ENCODE results near the gene HS2ST1. TPM values are rescaled to one million over a fixed set of nuclear protein-coding genes. Genes with fewer than 3 reads are reported as not detected.
A peak's percentile ranks its signal among the peaks of the same experiment; 100 is the strongest.

HS2ST1 gene
- total RNA-seq, 2 experiments from 2014 or later = 16.8 to 21.6 TPM

DNA sequence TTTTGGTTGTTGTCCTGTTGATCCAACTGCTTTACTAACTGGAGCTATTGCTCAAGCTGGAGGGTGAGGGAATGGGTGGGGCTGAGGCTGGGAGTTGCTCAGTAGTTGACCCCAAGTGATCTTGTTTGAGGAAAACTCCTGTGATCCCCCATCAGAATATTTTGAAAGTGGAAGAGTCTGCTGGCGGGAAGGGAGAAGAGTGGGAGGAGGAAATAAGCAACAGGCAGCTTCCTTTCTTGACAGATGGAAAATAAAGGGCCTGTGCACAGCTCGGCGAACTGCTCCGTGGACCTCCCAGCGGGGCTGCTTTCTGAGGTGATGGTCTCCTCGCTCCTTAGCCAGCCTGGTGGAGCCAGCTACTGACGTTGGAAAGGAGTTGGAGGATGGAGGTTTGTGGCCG is 215.2 kb downstream of the HS2ST1 start:
- Mint-ChIP-seq H3K4me3 (no peak overlapping the region), H3K4me1 (ENCODE audit: low read depth) (peaks cover 10% of the 10 kb centered on the region), H3K27ac (no peak overlapping the region), H3K27me3 (peaks cover 26% of the 10 kb centered on the region), H3K36me3 (ENCODE audit: low read depth) (no peaks in the 10 kb centered on the region), H3K9me3 (no peaks in the 10 kb centered on the region)
- CTCF ChIA-PET = interaction anchor here (1.0 kb wide), 1 partner anchor 147 kb away, joined by 3 read pairs; no protein-coding TSS in a partner anchor
- DNase-seq (no peak), ATAC-seq (no peak)
- TF ChIP-seq, protein P1, sequence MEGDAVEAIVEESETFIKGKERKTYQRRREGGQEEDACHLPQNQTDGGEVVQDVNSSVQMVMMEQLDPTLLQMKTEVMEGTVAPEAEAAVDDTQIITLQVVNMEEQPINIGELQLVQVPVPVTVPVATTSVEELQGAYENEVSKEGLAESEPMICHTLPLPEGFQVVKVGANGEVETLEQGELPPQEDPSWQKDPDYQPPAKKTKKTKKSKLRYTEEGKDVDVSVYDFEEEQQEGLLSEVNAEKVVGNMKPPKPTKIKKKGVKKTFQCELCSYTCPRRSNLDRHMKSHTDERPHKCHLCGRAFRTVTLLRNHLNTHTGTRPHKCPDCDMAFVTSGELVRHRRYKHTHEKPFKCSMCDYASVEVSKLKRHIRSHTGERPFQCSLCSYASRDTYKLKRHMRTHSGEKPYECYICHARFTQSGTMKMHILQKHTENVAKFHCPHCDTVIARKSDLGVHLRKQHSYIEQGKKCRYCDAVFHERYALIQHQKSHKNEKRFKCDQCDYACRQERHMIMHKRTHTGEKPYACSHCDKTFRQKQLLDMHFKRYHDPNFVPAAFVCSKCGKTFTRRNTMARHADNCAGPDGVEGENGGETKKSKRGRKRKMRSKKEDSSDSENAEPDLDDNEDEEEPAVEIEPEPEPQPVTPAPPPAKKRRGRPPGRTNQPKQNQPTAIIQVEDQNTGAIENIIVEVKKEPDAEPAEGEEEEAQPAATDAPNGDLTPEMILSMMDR (IDR thresholded peaks at IDR 0.05) = no peak
- POLR2A ChIA-PET = no interaction called here
- intact Hi-C loops (cut with micrococcal nuclease) = loop anchor here (10.0 kb wide), 2 partner anchors 145 to 825 kb away; no protein-coding TSS in a partner anchor

DNA sequence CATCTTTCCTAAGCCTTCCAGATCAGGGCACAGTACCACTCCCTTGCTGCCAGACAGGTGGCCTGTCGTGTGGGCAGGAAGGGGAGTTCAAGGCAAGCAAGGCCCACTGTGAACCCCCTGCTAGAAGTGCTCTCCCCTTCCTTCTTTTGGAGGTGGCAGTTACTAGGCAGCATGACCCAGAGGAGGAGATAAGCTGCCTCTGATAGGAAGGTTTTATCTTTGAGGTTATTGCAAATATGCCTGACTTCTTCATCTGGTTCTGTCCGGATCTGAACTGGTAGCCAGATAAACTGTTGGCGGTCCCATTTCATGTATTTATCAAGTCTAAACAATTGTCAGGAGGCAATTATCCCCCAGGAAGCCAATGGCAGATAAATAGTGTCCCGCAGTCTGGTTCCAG is 216.0 kb downstream of the HS2ST1 start:
- Mint-ChIP-seq H3K27me3 (peaks cover 26% of the 10 kb centered on the region), H3K4me1 (ENCODE audit: low read depth) (peaks cover 10% of the 10 kb centered on the region), H3K4me3 (no peak overlapping the region), H3K36me3 (ENCODE audit: low read depth) (no peaks in the 10 kb centered on the region), H3K9me3 (no peaks in the 10 kb centered on the region), H3K27ac (no peak overlapping the region)
- DNase-seq (no peak), ATAC-seq (no peak)
- TF ChIP-seq, protein P1 (IDR thresholded peaks at IDR 0.05) = no peak
- ChIA-PET CTCF (interaction anchor here (0.8 to 1.8 kb wide), 5 partner anchors 14 to 146 kb away, joined by 3 to 5 read pairs (median 3); no protein-coding TSS in a partner anchor), POLR2A (no interaction called here)
- intact Hi-C loops (cut with micrococcal nuclease) = loop anchor here (10.0 kb wide), 2 partner anchors 144 to 824 kb away; no protein-coding TSS in a partner anchor

DNA sequence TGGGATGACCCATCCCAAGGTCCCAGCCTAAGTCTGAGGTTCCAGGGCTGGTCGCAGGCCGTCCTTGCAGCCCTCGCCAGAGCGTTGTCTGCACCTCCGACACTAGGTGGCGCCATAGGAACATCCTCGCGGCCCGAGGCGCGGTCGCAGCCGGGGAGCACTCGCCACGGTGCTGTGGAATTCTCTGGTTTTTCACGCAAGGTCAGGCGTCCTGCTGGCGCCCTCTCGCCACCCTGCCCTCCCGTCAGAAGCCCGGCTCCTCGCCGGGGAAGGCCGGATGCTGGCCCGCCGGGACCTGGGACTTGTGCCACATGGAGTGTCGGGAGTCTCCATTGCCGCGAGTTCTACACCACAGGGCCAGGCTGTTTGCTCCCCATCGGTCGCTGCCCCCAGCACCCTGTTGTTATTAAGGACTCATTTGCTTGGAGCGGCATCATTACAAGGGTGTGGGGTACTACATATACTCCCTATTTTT is 217.4 kb downstream of the HS2ST1 start:
- peaks cover 10% of the 10 kb centered on the region for H3K4me1 Mint-ChIP-seq (ENCODE audit: low read depth)
- ATAC-seq (peak; percentile 94), DNase-seq (peak; percentile 71)
- CTCF ChIA-PET = interaction anchor here (0.8 to 1.8 kb wide), 12 partner anchors 9 to 823 kb away, joined by 3 to 6 read pairs (median 4); no protein-coding TSS in a partner anchor
- TF ChIP-seq, protein P1 (IDR thresholded peaks at IDR 0.05) = peak; percentile 97
- intact Hi-C loops (cut with micrococcal nuclease) = loop anchor here (10.0 kb wide), 2 partner anchors 143 to 823 kb away; no protein-coding TSS in a partner anchor
- H3K9me3 Mint-ChIP-seq = no peaks in the 10 kb centered on the region
- POLR2A ChIA-PET = no interaction called here
- peak overlapping the region; percentile 71 for H3K4me3 Mint-ChIP-seq
- peaks cover 22% of the 10 kb centered on the region for H3K27me3 Mint-ChIP-seq
- H3K36me3 Mint-ChIP-seq (ENCODE audit: low read depth) = no peaks in the 10 kb centered on the region
- no peak overlapping the region for H3K27ac Mint-ChIP-seq

DNA sequence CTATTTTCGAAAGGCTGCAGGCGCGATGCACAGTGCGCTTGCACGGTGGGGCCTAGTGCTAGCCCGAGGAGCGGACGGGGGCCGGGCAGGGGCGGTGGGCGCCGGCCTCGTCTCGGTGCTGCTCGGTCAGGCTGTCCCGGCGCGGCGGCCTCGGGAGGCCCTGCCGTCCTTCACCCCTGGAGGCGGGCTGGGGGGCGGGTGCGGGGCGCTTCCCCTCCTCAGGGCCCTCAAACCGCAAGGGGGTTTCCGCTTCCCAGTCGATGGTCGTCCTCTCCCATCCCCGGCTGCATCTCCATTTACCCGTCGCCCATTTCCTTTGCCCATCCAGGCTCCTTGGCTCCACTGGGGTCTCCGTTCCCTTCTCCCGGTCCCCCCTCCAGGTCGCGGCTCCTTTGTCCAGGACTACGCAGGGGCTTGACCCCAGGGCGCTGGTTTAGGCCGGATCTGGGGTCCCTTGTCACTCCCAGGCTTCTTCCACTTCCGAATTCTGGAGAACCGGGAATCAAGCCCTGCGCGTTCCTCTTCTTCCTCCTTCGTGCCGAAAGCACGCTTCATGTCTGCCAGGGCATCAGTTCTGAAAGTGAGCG is 217.9 kb downstream of the HS2ST1 start:
- ATAC-seq (peak; percentile 57), DNase-seq (peak; percentile 9)
- no peaks in the 10 kb centered on the region for H3K9me3 Mint-ChIP-seq
- H3K4me3 Mint-ChIP-seq = peak overlapping the region; percentile 71
- no peak overlapping the region for H3K27ac Mint-ChIP-seq
- H3K4me1 Mint-ChIP-seq (ENCODE audit: low read depth) = peaks cover 10% of the 10 kb centered on the region
- intact Hi-C loops (cut with micrococcal nuclease) = loop anchor here (10.0 kb wide), 2 partner anchors 142 to 822 kb away; no protein-coding TSS in a partner anchor
- ChIA-PET POLR2A (no interaction called here), CTCF (interaction anchor here (1.2 to 1.9 kb wide), 2 partner anchors 160 to 821 kb away, joined by 3 to 7 read pairs; no protein-coding TSS in a partner anchor)
- TF ChIP-seq, protein P1 (IDR thresholded peaks at IDR 0.05) = no peak
- H3K27me3 Mint-ChIP-seq = peaks cover 22% of the 10 kb centered on the region
- H3K36me3 Mint-ChIP-seq (ENCODE audit: low read depth) = no peaks in the 10 kb centered on the region

DNA sequence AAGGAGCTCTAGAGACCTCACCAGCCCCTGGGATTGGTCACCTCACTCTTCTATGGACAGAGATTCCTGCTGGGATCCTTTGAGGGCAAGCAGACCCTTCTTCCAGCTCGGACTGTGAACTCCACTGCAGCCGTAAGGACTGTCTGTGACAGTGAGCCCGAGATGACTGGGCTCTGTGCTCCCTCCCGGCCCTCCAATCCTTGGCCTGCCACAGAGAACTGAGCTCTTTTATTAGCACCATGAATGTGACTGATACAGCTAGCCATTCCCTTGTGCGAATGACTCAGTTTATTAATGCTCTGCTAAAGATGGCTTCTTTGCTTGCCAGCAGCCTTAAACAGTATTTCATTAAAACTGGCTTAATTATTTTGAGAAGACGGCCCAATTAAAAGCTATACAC is 219.6 kb downstream of the HS2ST1 start:
- ChIA-PET POLR2A (no interaction called here), CTCF (interaction anchor here (0.8 to 1.9 kb wide), 3 partner anchors 10 to 158 kb away, joined by 3 to 7 read pairs (median 5); no protein-coding TSS in a partner anchor)
- no peaks in the 10 kb centered on the region for H3K36me3 Mint-ChIP-seq (ENCODE audit: low read depth)
- TF ChIP-seq, protein P1 (IDR thresholded peaks at IDR 0.05) = no peak
- H3K27ac Mint-ChIP-seq = no peak overlapping the region
- no peak overlapping the region for H3K4me3 Mint-ChIP-seq
- intact Hi-C loops (cut with micrococcal nuclease) = loop anchor here (10.0 kb wide), 2 partner anchors 141 to 821 kb away; no protein-coding TSS in a partner anchor
- no peak for DNase-seq
- no peak for ATAC-seq
- peaks cover 21% of the 10 kb centered on the region for H3K27me3 Mint-ChIP-seq
- H3K9me3 Mint-ChIP-seq = no peaks in the 10 kb centered on the region
- peaks cover 10% of the 10 kb centered on the region for H3K4me1 Mint-ChIP-seq (ENCODE audit: low read depth)
